ENCODE data around the gene CPLX3. TPM values are rescaled to one million over a fixed set of nuclear protein-coding genes. Genes with fewer than 3 reads are reported as not detected.
A peak's percentile ranks its signal among the peaks of the same experiment; 100 is the strongest.

CPLX3 gene
- total RNA-seq, 6 donors from 2014 or later = not detected

GRCh38 chr15:74836846-74837245 is 10.4 kb downstream of the CPLX3 start:
- peaks cover 0 to 53% (median 37%) of the 10 kb centered on the region in 4 donors for H3K36me3 ChIP-seq

GRCh38 chr15:74837482-74838136 is 11.2 kb downstream of the CPLX3 start:
- H3K9me3 ChIP-seq = no peaks in the 10 kb centered on the region
- DNase-seq = no peak
- no peak for ATAC-seq (ENCODE audit: low FRiP score in 2 of 2)
- no peak for TF ChIP-seq POLR2A (IDR thresholded peaks at IDR 0.05)
- no peak for TF ChIP-seq POLR2AphosphoS5 (IDR thresholded peaks at IDR 0.05)
- TF ChIP-seq CTCF (IDR thresholded peaks at IDR 0.05) = no peak
- TF ChIP-seq EP300 (IDR thresholded peaks at IDR 0.05) = no peak
- H3K4me3 ChIP-seq = no peak overlapping the region
- 84 to 86% methylated on average over 13 to 15 of the region's 15 CpGs for WGBS, 2 donors
- H3K27me3 ChIP-seq = no peaks in the 10 kb centered on the region
- H3K4me1 ChIP-seq = peaks cover 5 to 18% (median 11%) of the 10 kb centered on the region in 4 donors
- H3K36me3 ChIP-seq = peaks cover 0 to 53% (median 37%) of the 10 kb centered on the region in 4 donors
- H3K27ac ChIP-seq = no peak overlapping the region

More at GRCh38 chr15:74836846-74837245, 10.4 kb downstream of the CPLX3 start:
- ATAC-seq (ENCODE audit: low FRiP score in 2 of 2) = no peak
- H3K4me3 ChIP-seq = no peak overlapping the region
- no peak for TF ChIP-seq CTCF (IDR thresholded peaks at IDR 0.05)
- TF ChIP-seq POLR2AphosphoS5 (IDR thresholded peaks at IDR 0.05) = no peak
- TF ChIP-seq EP300 (IDR thresholded peaks at IDR 0.05) = no peak
- no peak for TF ChIP-seq POLR2A (IDR thresholded peaks at IDR 0.05)
- WGBS, 2 donors = 80 to 83% methylated on average over 3 to 5 of the region's 7 CpGs
- no peak overlapping the region for H3K27ac ChIP-seq
- peaks cover 0 to 11% (median 4%) of the 10 kb centered on the region in 4 donors for H3K4me1 ChIP-seq
- DNase-seq = no peak
- no peaks in the 10 kb centered on the region for H3K27me3 ChIP-seq
- H3K9me3 ChIP-seq = no peaks in the 10 kb centered on the region

- DNase-seq = peak in 1 of 2 donors; percentile 73
- Histone ChIP-seq H3K4me1 (peaks cover 5 to 20% (median 11%) of the 10 kb centered on the region in 4 donors), H3K27me3 (no peaks in the 10 kb centered on the region), H3K36me3 (peaks cover 0 to 53% (median 37%) of the 10 kb centered on the region in 4 donors), H3K9me3 (no peaks in the 10 kb centered on the region), H3K27ac (no peak overlapping the region), H3K4me3 (no peak overlapping the region)
- no peak for ATAC-seq (ENCODE audit: low FRiP score in 2 of 2)
- TF ChIP-seq CTCF (IDR thresholded peaks at IDR 0.05) = no peak
- no peak for TF ChIP-seq EP300 (IDR thresholded peaks at IDR 0.05)
- no peak for TF ChIP-seq POLR2AphosphoS5 (IDR thresholded peaks at IDR 0.05)
- TF ChIP-seq POLR2A (IDR thresholded peaks at IDR 0.05) = no peak
- WGBS, 2 donors = 96% methylated on average over 9 of the region's 10 CpGs; no CpG with 5 or more reads in 1 of the 2 donors
Observed at GRCh38 chr15:74838137-74838516, 11.7 kb downstream of the CPLX3 start.

DNA sequence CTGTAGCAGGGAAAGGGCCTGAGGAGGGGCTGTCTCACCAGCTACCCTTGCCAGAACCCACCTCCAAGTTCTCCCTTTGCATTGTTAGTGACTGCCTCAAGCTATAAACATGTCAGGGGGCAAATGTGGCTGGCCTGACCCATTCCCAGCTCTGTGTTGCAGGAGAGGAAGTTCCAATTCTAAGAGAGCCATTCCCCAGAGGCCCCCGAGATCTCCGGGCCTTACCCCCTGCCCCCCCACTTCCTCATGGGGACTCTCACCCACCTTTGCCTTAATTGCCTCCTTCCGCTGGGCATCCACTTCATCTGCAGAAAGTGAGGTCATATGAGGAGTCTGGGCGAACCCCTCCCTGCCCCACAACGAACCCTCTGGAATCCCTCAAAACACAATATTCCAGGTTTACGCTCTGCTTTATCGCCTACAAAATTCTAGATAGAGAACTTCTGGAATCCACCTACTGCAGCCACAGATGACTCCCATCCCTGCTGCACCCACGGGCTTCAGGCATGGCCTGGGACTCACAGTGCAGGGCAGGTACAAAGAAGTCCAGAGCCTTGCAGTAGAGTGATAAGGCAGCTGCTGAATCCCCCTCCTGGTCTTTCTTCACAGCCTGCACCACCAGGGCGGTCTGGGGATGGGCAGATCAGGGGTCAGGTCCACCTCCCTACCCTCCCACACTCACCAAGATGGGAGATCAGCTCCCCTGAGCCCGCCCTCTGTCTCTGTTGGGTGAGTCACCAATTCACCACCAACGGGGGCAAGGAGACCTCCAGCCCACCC is 12.5 kb downstream of the CPLX3 start:
- Histone ChIP-seq H3K36me3 (peaks cover 0 to 53% (median 37%) of the 10 kb centered on the region in 4 donors), H3K9me3 (no peaks in the 10 kb centered on the region), H3K27me3 (no peaks in the 10 kb centered on the region), H3K4me3 (no peak overlapping the region), H3K27ac (no peak overlapping the region), H3K4me1 (peaks cover 11 to 28% (median 18%) of the 10 kb centered on the region in 4 donors)
- TF ChIP-seq POLR2AphosphoS5 (IDR thresholded peaks at IDR 0.05) = no peak
- TF ChIP-seq POLR2A (IDR thresholded peaks at IDR 0.05) = no peak
- no peak for TF ChIP-seq EP300 (IDR thresholded peaks at IDR 0.05)
- no peak for TF ChIP-seq CTCF (IDR thresholded peaks at IDR 0.05)
- ATAC-seq (ENCODE audit: low FRiP score in 2 of 2) (no peak), DNase-seq (no peak)
- 90% methylated on average over 11 of the region's 11 CpGs for WGBS, 2 donors

All from upper lobe of left lung (tissue), 6 donors.